Uterus (tissue), 4 donors: Measurements from ENCODE around the gene CLIP2. TPM values are rescaled to one million over a fixed set of nuclear protein-coding genes. Genes with fewer than 3 reads are reported as not detected.
"Not testable (repeated sequence)": the region's sequence is repeated elsewhere in the genome, so short reads cannot be mapped to it uniquely, and the experiment has no call there.

Experiments used
- DNase-seq, 2 donors: peaks; one replicate each; pipeline ENCODE4 v3.0.0-alpha.2; 2019 to 2020
- H3K27ac ChIP-seq, 2 donors: fragments of 200-600 bp; sonication (generic); 1 replicate in 1 of 2; 2 replicates in 1 of 2; pipeline ENCODE4 v1.5.1; 2016 to 2018
- H3K27me3 ChIP-seq, 2 donors: fragments of 200-600 bp; sonication (generic); one replicate each; pipeline ENCODE4 v1.5.1; 2018 to 2019; ENCODE audit warnings: control low read depth in 1 of 2
- H3K36me3 ChIP-seq, 2 donors: fragments of 200-600 bp; sonication (generic); one replicate each; pipeline ENCODE4 v1.5.1; 2019; ENCODE audit warnings: control low read depth in 1 of 2
- H3K4me1 ChIP-seq, 2 donors: fragments of 200-600 bp; sonication (generic); one replicate each; pipeline ENCODE4 v1.5.1; 2018 to 2019; ENCODE audit warnings: control low read depth in 1 of 2
- H3K4me3 ChIP-seq, 2 donors: fragments of 200-600 bp; sonication (generic); 1 replicate in 1 of 2; 2 replicates in 1 of 2; pipeline ENCODE4 v1.5.1; 2018 to 2019; ENCODE audit warnings: mild to moderate bottlenecking in 1 of 2
- H3K9me3 ChIP-seq, 2 donors: fragments of 200-600 bp; sonication (generic); one replicate each; pipeline ENCODE4 v1.5.1; 2019; ENCODE audit warnings: control low read depth in 1 of 2
- POLR2A ChIP-seq, 2 donors: fragments of 450-650 bp; IDR thresholded peaks; one replicate each; pipeline ENCODE4 v1.6.1; 2016; ENCODE audit warnings: antibody characterized with exemption in 2 of 2, mild to moderate bottlenecking in 1 of 2, moderate library complexity in 1 of 2
- intact Hi-C: fragments of 100-400 bp; cut with DNase I; formaldehyde crosslinking; loops from one replicate; pipeline ENCODE4 v1.15.1; 2023; ENCODE audit warnings: low total_unique reads
- total RNA-seq, 4 donors: library from RNA; depleted of rRNA in 3 of 4; stranded (reverse); fragments of >200 nt in 3 of 4; gene quantifications; one replicate each; pipeline versions ENCODE4 v1.1.0 to v1.2.4, GENCODE V29; 2014 to 2023
- TF ChIP-seq, protein P1 (sequence below), 4 experiments: fragments of 200-600 bp in 2 of 4; fragments of 450-650 bp in 2 of 4; sonication (generic) in 2 of 4; IDR thresholded peaks; one replicate each; pipeline ENCODE4 v1.5.1; 2016 to 2019; ENCODE audit warnings: antibody characterized with exemption in 4 of 4, mild to moderate bottlenecking in 2 of 4, moderate library complexity in 1 of 4
- donor health status: DM: yes; HTN: yes; CAD: no.

CLIP2 gene
- total RNA-seq, 4 donors from 2014 or later, result 20.3 to 41.8 (median 28.4) TPM

DNA sequence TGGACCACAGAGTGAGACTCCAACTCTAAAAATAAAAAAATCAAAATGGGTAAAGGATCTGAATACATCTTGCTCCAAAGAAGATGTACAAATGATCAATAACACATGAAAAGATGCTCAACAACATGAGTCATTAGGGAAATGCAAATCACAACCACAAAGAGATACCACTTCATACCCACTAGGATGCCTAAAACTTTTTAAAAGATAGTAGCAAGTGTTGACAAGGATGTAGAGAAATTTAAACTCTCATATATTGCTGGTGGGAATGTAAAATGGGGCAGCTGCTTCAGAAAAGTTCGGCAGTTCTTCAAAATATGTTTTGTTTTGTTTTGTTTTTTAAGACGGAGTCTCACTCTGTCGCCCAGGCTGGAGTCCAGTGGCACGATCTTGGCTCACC, 118.8 kb downstream of the CLIP2 start:
- Histone ChIP-seq H3K27me3 (no peaks in the 10 kb centered on the region), H3K36me3 (no peaks in the 10 kb centered on the region), H3K4me3 (no peak overlapping the region), H3K9me3 (no peaks in the 10 kb centered on the region), H3K4me1 (no peaks in the 10 kb centered on the region), H3K27ac (no peak overlapping the region)
- intact Hi-C loops, result no loop called here
- TF ChIP-seq, protein P1, sequence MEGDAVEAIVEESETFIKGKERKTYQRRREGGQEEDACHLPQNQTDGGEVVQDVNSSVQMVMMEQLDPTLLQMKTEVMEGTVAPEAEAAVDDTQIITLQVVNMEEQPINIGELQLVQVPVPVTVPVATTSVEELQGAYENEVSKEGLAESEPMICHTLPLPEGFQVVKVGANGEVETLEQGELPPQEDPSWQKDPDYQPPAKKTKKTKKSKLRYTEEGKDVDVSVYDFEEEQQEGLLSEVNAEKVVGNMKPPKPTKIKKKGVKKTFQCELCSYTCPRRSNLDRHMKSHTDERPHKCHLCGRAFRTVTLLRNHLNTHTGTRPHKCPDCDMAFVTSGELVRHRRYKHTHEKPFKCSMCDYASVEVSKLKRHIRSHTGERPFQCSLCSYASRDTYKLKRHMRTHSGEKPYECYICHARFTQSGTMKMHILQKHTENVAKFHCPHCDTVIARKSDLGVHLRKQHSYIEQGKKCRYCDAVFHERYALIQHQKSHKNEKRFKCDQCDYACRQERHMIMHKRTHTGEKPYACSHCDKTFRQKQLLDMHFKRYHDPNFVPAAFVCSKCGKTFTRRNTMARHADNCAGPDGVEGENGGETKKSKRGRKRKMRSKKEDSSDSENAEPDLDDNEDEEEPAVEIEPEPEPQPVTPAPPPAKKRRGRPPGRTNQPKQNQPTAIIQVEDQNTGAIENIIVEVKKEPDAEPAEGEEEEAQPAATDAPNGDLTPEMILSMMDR (IDR thresholded peaks at IDR 0.05), result no peak
- no peak for TF ChIP-seq POLR2A (IDR thresholded peaks at IDR 0.05)
- no peak for DNase-seq

- no peaks in the 10 kb centered on the region for H3K9me3 ChIP-seq
- H3K27me3 ChIP-seq, result no peaks in the 10 kb centered on the region
- no peaks in the 10 kb centered on the region for H3K36me3 ChIP-seq
- no peak overlapping the region for H3K4me3 ChIP-seq
- intact Hi-C loops, result no loop called here
- DNase-seq, result no peak
- H3K4me1 ChIP-seq, result no peaks in the 10 kb centered on the region
- no peak for TF ChIP-seq POLR2A (IDR thresholded peaks at IDR 0.05)
- TF ChIP-seq, protein P1 (IDR thresholded peaks at IDR 0.05), result no peak
- H3K27ac ChIP-seq, result no peak overlapping the region
Observed at GRCh38 chr7:74409571-74409970, 120.4 kb downstream of the CLIP2 start.

DNA sequence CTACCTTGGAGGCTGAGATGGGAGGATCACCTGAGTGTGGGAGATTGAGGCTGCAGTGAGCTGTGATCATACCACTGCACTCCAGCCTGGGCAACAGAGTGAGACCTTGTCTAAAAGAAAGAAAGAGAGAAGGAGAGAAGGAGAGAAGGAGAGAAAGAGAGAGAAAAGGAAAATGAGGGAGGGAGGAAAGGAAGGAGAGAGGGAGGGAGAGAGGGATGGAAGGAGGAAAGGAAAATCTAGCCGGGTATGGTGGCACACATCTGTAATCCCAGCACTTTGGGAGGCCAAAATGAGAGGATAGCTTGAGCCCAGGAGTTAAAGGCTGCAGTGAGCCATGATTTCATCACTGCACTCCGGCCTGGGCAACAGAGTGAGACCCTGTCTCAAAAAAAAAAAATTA, 121.6 kb downstream of the CLIP2 start:
- Histone ChIP-seq H3K36me3 (no peaks in the 10 kb centered on the region), H3K9me3 (no peaks in the 10 kb centered on the region), H3K4me3 (no peak overlapping the region), H3K27ac (no peak overlapping the region), H3K27me3 (no peaks in the 10 kb centered on the region), H3K4me1 (no peaks in the 10 kb centered on the region)
- TF ChIP-seq, protein P1 (IDR thresholded peaks at IDR 0.05), result no peak
- TF ChIP-seq POLR2A (IDR thresholded peaks at IDR 0.05), result no peak
- no peak for DNase-seq
- intact Hi-C loops, result no loop called here

DNA sequence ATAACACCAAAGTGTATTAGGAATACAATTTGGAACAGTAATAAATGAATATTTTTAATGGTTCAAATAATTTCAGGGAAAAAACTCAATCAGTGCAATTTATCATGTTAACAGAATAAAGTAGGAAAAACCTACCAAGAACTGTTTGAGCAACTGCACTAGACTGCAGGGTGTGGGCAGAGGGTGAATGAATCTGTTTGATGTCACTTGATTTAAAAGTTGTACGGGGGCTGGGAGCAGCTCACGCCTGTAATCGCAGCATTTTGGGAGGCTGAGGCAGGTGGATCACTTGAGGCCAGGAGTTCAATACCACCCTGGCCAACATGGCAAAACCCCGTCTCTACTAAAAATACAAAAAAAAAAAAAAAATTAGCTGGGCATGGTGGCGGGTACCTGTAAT, 122.4 kb downstream of the CLIP2 start:
- H3K36me3 ChIP-seq, H3K4me1 ChIP-seq, H3K4me3 ChIP-seq, H3K9me3 ChIP-seq, DNase-seq, H3K27me3 ChIP-seq, intact Hi-C loops, H3K27ac ChIP-seq: not testable (repeated sequence)

DNA sequence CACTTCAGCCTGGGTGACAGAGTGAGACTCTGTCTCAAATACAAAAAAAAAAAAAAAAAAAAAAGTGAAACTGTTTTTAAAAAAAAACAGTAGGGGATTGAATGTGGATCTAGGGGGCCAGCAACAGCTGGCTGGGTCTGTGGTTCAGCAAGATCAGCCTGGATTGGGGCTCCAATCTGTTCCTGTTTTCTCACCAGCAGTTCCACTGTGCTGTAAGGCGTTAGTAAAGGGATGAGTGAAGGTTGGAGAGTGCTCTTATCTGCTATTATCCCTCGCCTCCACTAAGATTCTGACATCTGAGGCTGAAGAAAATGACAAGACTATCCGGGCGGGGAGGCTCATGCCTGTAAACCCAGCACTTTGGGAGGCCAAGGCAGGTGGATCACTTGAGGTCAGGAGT, 122.8 kb downstream of the CLIP2 start:
- intact Hi-C loops, result no loop called here
- no peak for TF ChIP-seq POLR2A (IDR thresholded peaks at IDR 0.05)
- Histone ChIP-seq H3K4me3 (no peak overlapping the region), H3K36me3 (no peaks in the 10 kb centered on the region), H3K4me1 (no peaks in the 10 kb centered on the region), H3K27ac (no peak overlapping the region), H3K27me3 (no peaks in the 10 kb centered on the region), H3K9me3 (no peaks in the 10 kb centered on the region)
- no peak for DNase-seq

DNA sequence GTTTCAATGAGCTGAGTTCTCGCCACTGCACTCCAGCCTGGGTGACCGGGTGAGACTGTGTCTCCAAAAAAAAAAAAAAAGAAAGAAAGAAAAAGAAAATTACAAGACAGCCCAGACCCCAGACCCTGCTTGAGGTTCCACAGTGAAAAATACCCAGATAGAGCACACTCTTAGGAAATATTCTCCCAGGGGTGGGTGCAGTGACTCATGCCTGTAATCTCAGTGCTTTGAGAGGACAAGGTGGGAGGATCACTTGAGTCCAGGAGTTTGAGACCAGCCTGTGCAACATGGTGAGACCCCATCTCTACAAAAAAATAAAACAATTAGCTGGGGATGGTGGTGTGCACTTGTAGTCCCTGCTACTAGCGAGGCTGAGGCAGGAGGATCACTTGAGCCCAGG, 123.4 kb downstream of the CLIP2 start:
- no peaks in the 10 kb centered on the region for H3K9me3 ChIP-seq
- no peak overlapping the region for H3K4me3 ChIP-seq
- no peak overlapping the region for H3K27ac ChIP-seq
- intact Hi-C loops, result no loop called here
- no peaks in the 10 kb centered on the region for H3K27me3 ChIP-seq
- no peaks in the 10 kb centered on the region for H3K4me1 ChIP-seq
- no peaks in the 10 kb centered on the region for H3K36me3 ChIP-seq
- no peak for DNase-seq
- TF ChIP-seq, protein P1 (IDR thresholded peaks at IDR 0.05), result no peak

GRCh38 chr7:74414595-74415333, 125.6 kb downstream of the CLIP2 start:
- H3K4me1 ChIP-seq, DNase-seq, H3K27ac ChIP-seq, H3K4me3 ChIP-seq, intact Hi-C loops, H3K27me3 ChIP-seq, H3K9me3 ChIP-seq, H3K36me3 ChIP-seq: not testable (repeated sequence)
